HuH-7.5 (cell line): ENCODE data around the gene TPR.

ENCODE experiments used
- DNase-seq: peaks from one replicate; pipeline ENCODE4 v3.0.0; 2011; ENCODE audit warnings: low spot score

TPR gene

DNA sequence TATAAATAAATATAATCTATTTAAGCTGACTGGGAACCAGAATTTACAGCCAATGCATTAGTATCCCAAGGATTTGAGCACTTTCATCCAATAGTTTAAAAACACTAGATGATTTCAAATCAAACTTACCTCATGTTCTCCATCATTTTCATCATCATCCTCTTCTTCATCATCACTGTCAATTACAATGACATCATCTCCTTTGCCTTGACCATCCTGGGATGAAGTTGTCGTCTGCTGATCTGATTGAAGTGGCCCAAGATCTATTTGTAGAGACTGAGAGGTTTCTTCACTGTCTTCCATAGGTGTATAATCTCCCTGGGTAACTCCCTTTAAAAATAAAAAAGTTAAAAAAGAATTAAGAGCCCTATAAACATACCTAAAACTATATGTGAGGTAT, 47.7 kb downstream of the TPR start:
- DNase-seq: no peak

DNA sequence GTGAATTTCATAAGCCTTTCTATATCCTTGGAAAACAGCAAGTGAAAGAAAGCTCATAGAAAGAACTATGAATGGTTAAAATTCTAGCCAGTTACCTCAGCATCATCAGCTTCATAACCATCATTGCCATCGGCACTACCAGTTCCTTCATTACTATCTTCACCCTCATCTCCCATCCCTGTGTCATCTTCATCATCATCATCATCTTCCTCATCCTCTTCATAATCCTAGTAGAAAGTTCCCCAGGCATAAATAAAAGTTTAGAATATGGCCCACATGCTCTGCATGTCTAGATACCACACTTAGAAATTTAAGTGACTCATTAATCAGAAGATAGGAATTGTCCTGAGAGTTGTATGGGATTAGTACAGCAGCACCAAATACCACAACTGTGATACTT, 49.0 kb downstream of the TPR start:
- DNase-seq: no peak

DNA sequence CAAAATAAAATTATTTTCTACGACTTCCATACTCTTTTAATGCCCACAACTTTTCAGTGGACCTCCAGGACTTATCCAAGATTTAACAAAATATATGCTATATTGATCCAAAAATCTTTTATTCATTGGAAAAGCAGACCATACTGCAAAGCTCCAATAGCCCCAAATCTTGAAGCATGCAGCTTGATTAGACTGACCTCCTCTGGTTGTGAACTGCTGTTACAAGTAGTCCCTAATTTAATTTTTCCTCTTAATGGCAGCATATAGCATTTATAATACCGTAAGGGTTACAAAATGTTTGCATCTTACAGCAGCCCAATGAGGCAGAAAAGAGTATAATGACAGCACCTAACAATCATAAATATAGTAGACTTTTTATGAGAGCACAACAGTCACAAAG, 49.8 kb downstream of the TPR start:
- no peak for DNase-seq

DNA sequence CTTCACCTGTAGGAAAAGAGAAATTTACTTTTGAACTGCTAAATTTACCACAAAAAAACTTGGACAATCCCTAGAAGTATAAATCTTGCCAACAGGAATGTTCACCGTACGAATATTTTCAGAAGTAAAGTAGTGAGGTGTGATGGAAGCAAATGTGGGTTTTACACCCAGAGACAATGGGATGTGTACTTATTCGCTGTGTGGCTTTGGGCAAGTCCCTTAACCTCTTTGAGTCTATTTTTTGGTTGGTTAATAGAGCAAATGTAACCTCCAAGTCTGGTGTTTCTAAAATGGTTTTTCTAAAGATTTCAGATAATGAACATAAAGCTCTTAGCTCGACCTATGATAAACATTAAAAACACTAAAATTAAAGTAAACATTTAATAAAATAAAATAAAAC, 51.2 kb downstream of the TPR start:
- no peak for DNase-seq

DNA sequence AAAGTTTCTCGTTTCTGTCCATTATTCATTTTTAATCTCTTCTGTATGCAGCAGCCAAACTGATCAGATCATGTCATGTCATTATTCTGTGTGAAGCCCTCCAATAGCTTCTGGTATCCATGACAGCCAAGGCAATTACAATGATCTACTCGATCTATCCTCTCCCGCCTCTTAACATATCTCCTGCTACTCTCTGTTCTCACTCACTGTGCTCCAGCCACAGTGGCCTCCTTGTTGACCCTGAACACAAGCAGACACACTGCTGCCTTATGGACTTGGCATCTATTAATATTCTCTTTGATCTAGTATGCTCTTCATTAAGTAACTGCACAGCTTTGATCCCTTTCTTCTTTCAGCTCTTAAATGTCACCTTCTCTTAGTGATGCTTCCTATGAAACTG, 59.5 kb downstream of the TPR start:
- DNase-seq: no peak

DNA sequence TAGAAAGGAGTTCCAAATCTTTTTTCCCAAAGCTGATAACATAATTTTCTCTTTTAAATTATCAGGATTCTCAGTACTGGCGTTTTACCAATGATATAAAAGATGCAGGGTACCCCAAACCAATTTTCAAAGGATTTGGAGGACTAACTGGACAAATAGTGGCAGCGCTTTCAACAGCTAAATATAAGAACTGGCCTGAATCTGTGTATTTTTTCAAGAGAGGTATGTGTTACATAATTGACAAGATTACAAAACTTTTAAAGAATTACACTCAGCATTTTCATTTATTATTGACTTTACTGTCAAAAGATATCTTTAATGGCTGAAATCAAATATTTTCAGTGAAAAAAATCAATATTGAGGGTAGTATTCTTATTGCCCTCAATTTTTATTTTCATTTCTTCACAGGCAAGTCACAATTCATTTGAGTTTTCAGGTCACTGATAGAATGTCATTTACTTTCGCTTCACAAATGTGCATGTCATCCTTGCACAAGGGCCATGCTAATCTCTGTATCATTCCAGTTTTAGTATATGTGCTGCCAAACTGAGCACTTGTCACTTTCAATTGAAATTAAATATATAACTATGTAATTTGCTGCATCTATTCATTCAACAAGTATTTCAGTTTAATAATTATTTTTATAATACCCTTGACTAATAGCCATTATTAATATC, 63.5 kb downstream of the TPR start:
- no peak for DNase-seq

DNA sequence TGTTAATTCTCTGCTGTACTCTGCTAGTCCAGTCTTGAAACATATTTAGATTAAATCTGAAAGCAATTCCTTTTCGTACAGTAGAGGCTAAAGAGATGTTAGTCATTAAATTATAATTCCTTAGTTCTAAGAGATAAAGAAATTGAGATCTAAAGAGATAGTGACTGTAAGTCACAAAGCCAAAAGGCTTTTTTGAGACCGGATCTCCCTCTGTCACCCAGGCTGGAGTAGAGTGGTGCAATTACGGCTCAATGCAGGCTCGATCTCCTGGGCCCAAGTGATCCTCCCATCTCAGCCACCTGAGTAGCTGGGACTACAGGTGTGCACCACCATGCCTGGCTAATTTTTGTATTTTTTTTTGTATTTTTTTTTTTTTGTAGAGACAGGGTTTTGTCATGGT, 64.7 kb downstream of the TPR start:
- DNase-seq: no peak

DNA sequence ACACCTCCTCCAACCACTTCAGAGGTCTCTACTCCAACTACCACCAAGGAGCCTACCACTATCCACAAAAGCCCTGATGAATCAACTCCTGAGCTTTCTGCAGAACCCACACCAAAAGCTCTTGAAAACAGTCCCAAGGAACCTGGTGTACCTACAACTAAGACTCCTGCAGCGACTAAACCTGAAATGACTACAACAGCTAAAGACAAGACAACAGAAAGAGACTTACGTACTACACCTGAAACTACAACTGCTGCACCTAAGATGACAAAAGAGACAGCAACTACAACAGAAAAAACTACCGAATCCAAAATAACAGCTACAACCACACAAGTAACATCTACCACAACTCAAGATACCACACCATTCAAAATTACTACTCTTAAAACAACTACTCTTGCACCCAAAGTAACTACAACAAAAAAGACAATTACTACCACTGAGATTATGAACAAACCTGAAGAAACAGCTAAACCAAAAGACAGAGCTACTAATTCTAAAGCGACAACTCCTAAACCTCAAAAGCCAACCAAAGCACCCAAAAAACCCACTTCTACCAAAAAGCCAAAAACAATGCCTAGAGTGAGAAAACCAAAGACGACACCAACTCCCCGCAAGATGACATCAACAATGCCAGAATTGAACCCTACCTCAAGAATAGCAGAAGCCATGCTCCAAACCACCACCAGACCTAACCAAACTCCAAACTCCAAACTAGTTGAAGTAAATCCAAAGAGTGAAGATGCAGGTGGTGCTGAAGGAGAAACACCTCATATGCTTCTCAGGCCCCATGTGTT, 66.6 kb downstream of the TPR start:
- DNase-seq: no peak

DNA sequence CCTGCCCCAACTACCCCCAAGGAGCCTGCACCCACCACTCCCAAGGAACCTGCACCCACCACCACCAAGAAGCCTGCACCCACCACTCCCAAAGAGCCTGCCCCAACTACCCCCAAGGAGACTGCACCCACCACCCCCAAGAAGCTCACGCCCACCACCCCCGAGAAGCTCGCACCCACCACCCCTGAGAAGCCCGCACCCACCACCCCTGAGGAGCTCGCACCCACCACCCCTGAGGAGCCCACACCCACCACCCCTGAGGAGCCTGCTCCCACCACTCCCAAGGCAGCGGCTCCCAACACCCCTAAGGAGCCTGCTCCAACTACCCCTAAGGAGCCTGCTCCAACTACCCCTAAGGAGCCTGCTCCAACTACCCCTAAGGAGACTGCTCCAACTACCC, 67.6 kb downstream of the TPR start:
- no peak for DNase-seq

DNA sequence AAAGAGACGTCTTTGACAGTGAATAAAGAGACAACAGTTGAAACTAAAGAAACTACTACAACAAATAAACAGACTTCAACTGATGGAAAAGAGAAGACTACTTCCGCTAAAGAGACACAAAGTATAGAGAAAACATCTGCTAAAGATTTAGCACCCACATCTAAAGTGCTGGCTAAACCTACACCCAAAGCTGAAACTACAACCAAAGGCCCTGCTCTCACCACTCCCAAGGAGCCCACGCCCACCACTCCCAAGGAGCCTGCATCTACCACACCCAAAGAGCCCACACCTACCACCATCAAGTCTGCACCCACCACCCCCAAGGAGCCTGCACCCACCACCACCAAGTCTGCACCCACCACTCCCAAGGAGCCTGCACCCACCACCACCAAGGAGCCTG, 68.5 kb downstream of the TPR start:
- no peak for DNase-seq

DNA sequence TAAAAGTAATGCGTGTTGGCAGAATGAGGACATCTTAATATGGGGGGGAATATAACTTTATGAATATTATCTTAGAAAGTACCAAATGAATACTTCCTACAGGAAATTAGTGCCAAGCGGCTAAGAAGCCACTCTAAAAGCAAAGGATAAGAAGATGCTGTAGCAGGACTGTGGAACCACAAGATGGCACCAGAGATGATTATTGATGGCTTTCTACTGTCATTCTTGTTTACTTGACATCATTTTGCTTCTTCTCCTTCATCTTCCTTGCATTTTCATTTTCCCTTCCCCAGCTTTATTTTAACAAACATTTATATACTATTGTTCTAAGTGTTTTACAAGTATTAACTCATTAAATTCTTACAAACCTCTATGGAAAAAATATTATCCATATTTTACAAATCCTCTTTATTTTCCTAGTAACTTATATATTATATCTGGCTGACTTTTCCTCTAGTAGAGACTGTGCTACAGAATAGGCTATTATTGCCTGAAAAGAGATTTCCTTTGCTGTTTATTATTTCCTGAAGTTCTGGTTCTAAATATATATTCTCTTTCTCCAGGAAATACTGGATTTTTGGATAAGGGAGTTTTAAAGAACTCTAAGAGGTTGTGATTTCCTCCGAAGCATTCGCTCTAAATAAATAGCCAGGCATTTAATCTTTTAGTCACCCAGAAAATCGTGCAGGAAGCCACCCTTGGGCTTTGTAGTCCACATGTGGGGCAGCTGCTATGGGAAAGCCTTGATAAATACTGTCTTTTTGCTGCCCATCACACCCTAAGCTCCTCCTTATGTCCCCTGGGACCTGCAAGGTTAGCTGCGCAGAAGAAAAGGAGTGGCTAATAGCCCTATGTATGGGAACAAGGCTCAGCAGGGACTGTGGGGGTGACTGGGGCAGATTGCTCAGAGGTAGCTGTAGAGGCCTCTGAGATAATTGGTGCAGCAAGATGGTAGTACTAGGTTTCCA, 69.8 kb downstream of the TPR start:
- peak; percentile 25 for DNase-seq

DNA sequence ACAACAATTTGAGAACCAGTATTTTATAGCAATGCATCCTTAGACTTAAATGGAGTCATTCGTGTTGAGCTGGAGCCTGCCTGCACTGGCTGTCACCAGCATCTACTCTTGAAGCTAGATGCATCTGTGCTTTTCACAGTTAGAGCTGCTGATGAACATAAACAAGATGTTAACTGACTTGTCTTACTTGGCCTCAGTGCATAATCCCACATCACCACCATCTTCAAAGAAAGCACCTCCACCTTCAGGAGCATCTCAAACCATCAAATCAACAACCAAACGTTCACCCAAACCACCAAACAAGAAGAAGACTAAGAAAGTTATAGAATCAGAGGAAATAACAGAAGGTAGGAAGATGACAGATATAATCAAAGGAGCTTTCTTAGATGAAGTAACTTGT, 71.1 kb downstream of the TPR start:
- no peak for DNase-seq

DNA sequence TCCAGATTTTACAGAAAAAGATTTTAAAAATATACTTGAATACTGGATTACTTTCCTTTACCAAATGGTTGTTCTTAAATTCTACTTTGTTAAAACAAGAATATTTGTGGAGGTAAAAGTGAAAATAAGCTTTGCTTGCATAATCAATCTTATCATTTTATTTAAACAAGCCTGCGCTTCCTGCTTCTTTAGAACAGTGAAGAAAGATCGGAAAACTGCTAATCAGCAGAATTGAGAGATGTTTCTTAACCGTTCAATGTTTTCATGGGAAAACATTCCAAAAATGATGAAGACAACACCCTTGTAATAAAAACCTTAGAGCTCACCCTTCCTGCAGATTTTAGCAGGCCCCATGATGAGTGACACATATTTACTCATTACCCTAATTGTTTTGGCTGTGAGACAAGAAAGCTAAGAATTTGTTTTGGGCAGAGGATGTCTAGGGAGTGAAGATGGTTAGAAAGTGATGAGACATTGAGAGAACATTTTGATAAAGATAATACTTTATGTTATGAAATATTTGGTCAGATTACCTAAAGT, 72.6 kb downstream of the TPR start:
- DNase-seq: no peak

DNA sequence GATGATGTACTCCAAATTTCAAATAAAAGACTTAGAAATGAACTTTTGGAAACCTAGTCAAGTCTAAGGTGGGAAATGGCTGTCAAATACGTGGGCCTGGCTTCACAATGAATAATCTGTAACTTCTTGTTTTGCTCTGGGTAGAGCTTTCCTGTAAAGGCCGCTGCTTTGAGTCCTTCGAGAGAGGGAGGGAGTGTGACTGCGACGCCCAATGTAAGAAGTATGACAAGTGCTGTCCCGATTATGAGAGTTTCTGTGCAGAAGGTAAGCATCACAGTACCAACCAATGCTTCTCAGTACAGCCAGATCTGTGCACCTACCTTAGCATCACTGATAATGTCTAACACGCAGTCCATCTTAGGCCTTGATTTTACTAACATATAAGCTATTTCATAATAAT, 73.6 kb downstream of the TPR start:
- DNase-seq: no peak

DNA sequence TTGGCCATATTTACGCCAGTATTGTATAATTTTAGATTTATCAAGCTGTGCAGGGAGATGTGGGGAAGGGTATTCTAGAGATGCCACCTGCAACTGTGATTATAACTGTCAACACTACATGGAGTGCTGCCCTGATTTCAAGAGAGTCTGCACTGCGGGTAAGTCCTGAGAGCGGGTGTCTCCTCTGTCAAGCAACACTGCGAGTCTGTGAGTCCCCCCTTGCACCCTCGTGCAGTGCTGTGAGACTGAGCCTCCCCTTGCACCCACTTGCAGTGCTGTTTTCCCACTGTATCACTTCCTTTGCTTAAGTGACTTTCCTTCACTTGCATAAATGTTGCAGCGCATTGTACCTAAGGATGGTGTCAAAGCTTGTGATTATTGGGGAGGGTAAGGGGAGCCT, 75.0 kb downstream of the TPR start:
- no peak for DNase-seq

DNA sequence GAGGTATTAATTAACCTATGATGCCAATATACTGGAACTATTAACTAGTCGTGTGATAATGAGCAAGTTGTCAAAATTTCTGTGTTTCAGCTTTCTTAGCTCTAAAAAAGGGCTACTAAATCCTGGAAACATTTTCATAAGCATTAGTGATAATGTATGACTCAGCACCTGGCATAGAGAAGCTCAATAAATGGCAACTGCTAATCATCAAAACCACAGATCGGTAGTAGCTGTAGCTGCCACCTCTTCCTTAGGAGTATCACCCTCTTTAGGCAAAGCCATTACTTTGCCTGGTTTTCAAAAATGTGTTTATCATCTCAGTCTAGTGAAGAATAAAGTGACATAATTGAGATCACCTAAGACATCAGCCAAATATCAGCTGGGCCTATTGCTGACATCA, 75.5 kb downstream of the TPR start:
- DNase-seq: no peak

DNA sequence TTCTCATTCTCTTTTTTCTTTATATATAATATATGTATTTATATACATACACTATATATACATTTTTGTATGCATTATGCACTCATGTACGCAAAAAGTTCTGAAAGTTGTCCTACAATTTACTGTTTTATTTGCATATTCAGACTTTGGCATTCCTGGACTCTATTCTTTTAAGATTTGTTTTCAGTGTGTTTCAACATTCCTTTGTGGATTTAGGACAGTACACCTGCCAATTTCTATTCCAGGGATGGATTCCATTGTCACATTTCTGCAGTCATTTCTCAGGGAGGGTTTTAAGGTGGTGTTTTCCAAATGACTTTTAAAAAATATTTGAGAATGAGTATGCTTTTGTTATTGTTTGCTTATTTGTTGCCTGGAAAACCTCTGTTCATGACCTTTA, 76.2 kb downstream of the TPR start:
- no peak for DNase-seq

DNA sequence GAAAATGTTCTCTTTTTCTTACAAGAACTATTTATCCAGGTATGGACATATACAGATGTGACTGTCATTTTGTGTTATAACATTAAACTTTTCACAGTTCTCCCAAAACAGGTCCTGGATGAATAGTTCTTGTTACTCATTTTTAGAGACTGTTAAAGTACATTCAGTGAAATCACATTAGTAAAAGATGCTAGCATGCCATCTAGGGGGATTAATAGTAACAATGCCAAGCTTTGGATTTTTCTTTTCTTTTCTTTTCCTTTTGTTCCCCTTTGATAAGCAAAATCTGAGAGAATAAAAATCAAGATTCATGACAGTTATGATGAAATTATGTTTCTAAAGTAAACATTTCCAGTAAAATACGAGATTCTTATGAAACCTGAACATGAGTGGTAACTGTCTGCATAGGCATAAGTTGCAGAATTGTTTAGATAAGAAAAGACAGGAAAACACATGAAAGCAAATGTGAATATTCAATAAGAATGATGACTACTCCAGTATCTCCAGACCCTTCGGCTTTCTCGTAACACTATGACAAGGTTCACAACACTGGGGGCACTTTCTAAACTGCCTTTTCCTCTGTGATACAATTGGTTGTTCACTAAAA, 77.5 kb downstream of the TPR start:
- no peak for DNase-seq

DNA sequence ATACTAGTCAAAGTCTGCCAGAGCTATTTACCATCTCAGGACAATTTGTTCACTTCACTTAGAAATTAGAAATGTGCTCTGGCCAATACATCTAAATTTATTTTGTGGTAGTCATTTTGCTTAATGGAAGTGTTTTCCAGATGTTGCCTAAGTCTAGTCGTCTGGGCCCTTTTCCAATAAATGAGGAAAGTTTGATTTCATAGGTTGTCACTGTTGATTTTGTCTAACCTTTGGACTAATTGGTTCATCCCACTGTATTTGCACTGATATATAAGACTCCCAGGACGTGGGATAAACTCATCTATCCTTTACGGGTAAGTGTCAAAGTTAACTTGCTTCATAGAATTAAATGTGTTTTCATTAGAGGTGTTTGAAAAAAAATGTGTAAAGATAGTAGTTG, 79.1 kb downstream of the TPR start, which contains the start of gene PRG4:
Gene PRG4, plus strand, starts transcription at position 300 of the 400 bp plus-strand sequence.
- DNase-seq: no peak

DNA sequence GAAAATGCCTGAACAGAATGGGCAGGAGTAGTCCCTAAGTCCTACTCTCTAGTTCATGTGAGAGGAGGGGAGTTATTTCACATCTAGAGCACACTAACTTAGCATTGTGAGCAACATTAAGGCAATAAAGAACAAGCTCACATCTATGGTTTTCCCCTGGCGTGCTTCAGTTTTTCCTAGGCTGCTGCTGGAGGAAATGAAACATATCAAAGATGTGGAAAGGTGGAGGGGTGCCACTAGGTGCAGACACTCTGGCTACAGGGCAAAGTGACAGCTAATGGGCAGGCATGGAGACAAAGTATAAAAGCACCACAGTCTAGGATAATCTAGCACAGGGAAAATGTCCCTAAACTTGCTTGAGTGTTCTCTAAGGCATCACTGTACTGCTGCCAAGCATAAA, 82.2 kb downstream of the TPR start:
- DNase-seq: no peak

DNA sequence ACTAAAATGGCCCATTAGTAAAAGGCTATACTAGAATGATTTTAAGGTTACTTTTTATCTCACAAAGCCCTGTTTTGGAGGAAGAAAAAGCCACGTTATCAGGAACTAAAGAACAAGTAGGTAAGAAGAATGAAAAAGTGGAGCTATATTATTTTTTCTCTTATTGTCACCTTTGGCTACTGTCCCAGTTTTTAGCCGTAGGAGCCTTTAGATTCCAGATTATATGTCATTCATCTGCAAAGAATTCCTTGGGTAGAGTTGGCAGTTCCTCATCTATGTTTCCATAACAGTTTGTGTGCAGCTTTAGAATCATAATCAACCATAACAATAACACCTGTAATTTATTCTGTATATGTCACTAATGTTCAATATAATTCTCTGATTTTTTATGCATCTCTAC, 83.8 kb downstream of the TPR start:
- DNase-seq: no peak

DNA sequence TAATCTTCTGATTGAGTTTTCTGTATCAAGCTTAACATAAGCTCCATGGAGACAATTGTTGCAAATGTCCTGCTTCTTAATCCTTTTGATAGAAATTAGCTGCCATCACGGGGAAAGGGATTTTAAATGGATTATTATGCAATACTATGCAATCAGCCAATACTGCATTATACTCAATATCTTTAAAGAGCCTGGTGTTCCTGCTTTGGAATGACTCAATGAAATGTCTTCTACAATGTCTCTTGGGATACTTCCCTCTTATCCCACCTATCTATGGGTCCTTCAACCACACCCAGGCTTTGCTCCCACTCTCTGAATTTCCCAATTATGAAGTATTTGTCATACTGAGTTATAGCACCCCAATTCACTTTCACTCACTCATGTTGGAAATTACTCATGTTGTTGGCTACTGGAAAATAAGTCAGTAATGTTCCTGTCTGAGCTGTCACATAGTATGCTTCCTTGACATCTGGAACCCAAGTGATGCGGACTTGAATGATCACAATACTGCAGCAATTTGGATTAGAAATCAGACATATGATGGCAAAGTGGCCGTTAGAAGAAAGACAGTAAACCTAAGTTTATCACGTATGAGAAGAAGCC, 85.0 kb downstream of the TPR start:
- DNase-seq: no peak
